ENCODE results near the gene PTPRM.

DNA sequence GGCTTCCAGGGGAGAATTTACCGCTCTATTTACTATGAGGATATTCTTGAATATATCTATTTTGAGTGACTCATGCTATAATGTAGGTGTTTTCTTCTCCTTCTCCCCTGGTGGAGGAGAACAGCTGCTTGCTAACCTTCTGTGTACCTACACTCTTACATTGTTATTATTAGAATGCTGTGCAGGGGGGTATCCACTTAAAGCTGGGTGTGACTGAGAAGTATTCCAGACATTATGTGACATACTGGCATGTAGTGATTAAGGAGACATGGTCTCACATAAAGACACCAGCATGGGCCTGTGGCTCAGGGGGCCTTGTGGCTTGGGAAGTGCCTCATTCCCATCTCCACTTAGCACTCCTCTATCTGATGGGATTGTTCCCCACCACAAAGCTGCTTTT, 287.9 kb downstream of the PTPRM start:
- TF ChIP-seq, protein P1, sequence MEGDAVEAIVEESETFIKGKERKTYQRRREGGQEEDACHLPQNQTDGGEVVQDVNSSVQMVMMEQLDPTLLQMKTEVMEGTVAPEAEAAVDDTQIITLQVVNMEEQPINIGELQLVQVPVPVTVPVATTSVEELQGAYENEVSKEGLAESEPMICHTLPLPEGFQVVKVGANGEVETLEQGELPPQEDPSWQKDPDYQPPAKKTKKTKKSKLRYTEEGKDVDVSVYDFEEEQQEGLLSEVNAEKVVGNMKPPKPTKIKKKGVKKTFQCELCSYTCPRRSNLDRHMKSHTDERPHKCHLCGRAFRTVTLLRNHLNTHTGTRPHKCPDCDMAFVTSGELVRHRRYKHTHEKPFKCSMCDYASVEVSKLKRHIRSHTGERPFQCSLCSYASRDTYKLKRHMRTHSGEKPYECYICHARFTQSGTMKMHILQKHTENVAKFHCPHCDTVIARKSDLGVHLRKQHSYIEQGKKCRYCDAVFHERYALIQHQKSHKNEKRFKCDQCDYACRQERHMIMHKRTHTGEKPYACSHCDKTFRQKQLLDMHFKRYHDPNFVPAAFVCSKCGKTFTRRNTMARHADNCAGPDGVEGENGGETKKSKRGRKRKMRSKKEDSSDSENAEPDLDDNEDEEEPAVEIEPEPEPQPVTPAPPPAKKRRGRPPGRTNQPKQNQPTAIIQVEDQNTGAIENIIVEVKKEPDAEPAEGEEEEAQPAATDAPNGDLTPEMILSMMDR (IDR thresholded peaks at IDR 0.05; ENCODE audit: borderline replicate concordance, extremely low read depth, low read length, poor library complexity, severe bottlenecking): no peak
- no peak for TF ChIP-seq EZH2 (IDR thresholded peaks at IDR 0.05; ENCODE audit: borderline replicate concordance, low read depth, low read length, severe bottlenecking)

Data from DND-41 (cell line).